ENCODE data around the gene SF3B5.
"Not testable (repeated sequence)": the region's sequence is repeated elsewhere in the genome, so short reads cannot be mapped to it uniquely, and the experiment has no call there.

The SF3B5 gene

DNA sequence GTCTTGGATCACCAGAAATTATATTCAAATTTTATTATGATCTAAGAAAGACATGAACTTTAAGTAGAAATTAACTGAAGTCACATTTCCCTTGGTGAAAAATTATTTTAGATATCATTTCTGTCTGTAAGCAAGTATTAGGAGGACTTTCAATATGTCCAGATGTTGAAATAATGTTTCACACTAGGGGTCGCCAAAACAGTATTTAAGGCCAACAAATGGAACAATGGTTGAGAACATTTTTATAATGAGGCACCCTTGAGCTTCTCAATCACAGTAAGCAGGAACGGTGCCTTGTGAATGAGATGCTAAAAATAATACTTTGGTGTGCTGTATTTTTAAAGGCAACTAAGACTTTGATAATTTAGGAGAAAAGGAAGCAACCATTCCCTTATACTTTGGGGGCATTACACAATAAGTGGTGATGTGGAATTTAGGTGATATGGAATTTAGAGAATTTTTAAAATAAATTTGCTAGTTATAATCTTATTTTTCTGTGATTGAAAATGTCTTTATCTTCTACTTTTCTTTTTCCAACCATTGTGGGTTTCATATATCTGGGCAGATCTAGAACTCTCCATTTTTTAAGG lies 9.6 kb upstream of the SF3B5 start:
- DNase-seq (ENCODE audit: low spot score) = peak; percentile 49

DNA sequence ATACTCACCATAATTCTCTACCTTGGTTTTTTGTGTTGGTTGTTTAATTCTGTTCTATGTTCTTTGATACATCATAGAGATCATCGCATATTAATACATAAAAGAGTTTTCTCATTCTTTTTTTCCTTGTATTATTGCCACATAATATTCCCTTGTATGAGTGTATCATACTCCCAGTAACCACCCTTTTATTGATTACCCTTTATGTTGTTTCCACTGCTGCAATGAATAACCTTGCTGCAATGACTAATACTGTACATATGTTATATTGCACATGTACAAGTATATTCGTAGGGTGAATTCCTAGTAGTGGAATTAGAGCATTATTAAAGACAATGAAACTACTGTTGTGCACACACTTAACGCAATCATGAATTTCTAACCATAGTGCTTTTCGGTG lies 9.1 kb upstream of the SF3B5 start:
- DNase-seq (ENCODE audit: low spot score) = no peak

DNA sequence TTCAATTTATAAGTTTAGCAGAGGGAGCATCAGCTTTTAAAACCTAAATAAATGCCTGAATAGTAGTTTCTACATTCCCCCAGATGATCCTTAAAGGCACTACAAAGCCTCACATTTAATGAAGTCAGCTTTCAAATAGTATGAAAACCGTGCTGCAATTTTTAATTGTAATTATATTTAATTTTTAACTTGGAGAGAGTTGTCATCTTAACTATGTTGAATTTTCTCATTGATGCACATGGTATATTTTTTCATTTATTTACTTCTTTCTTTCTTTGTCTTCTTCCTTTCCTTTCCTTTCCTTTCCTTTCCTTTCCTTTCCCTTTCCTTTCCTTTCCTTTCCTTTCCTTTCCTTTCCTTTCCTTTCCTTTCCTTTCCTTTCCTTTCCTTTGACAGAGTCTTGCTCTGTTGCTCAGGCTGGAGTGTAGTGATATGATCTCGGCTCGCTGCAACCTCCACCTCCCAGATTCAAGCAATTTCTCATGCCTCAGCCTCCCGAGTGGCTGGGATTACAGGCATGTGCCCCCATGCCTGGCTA lies 7.7 kb upstream of the SF3B5 start:
- DNase-seq (ENCODE audit: low spot score) = no peak

DNA sequence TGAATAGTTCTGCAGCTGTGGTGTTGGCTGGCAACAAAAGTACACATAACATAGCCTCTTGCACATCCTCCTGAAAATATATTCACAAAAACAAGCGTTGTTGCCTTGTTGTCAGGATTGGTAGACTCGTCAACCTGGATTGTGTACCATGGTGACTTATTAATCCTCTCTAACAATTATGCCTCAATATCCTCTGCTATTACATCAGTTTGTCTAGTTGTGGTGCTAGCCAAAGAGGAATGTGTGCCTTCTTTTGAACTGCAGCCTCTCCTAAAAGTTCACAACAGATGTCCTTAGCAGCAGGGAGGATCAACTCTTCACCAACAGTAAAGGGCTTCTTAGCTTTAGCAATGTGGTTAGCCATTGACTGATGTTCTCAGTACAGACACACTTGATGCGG lies 3.6 kb upstream of the SF3B5 start:
- no peak for DNase-seq (ENCODE audit: low spot score)

DNA sequence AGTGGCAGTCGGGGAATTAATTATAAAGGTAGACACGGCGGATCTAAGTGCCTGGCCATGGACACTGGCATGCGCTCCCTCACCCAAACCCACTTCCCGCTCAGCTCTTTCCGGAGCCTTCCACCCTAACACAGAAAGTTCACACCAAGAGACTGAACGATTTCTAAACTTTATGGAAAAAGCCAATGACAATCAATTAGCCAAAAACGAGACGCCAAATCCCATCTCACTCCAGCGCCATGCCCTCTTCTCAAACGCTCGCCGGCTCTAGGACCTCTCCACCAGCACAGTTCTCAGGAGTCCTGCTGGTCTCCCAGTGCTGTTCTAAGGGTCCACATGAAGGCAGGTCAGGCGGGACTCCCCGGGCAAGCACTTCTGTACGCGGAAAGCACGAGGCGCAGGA lies 641 bp downstream of the SF3B5 start:
- DNase-seq (ENCODE audit: low spot score) = no peak

DNA sequence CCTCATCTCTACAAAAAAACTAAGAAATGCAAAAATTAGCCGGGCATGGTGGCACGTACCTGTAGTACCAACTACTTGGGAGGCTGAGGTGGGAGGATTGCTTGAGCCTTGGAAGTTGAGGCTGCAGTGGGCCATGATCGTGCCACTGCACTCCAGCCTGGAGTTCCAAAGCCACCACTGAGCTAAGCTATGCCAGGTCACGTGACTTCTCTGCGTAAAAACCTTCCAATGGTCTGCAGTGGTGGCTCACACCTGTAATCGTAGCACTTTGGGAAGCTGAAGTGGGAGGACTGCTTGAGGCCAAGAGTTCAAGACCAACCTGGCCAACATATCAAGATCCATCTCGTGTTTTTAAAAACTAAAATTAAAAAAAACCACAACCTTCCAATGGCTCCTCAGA lies 1.7 kb downstream of the SF3B5 start:
- DNase-seq (ENCODE audit: low spot score) = no peak

DNA sequence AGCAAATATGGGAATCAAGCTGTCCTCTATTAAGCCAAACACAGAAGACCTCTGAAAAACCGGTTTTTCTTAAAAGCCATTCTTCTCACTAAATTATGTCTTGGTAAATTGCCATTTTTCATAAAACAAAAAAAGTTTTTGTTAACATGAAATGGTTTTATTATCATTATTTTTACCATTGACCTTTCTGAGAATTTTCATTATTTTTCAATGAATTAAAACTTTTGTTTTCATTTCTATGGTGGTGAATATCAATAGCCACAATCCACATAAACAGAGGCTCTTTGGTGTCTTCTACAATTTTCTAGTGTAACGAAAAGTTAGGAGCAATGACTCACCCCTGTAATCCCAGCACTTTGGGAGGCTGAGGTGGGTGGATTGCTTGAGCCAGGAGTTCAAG lies 2.1 kb downstream of the SF3B5 start:
- DNase-seq (ENCODE audit: low spot score) = no peak

- no peak for DNase-seq (ENCODE audit: low spot score)
These were observed 5.0 kb downstream of the SF3B5 start for GRCh38 chr6:144090384-144090783.

DNA sequence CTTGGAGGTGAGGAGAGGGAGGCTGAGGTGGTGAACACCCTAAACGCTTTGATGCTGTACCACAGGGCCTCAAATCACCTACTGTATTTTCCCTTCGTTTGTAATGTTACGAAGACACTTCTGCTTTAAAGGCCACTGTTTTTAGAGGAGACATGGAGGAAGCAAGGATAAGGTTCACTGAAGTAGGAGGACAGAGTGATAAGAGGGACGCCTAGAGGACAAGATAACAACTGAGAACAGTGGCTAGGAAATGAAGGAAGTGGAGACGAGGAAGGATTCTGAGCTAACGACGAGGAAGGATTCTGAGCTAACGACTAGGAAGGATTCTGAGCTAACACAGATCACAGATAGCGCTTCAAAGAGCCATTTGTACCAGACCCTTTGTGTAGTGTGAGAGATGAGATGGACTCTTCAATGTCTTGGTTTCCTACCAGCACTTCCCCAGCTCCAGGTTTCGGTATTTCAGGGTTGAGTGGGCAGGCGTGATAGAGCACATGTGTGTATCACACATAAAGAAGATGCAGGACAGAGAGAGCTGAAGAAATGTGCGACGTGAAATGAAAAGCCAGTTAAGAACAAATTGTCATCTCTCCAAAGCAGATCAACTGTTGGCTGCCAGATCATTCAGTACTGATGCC lies 7.5 kb downstream of the SF3B5 start:
- no peak for DNase-seq (ENCODE audit: low spot score)

- no peak for DNase-seq (ENCODE audit: low spot score)
These were observed 8.4 kb downstream of the SF3B5 start for GRCh38 chr6:144086959-144087358.

GRCh38 chr6:144083172-144083571 lies 12.2 kb downstream of the SF3B5 start:
- no peak for DNase-seq (ENCODE audit: low spot score)

DNA sequence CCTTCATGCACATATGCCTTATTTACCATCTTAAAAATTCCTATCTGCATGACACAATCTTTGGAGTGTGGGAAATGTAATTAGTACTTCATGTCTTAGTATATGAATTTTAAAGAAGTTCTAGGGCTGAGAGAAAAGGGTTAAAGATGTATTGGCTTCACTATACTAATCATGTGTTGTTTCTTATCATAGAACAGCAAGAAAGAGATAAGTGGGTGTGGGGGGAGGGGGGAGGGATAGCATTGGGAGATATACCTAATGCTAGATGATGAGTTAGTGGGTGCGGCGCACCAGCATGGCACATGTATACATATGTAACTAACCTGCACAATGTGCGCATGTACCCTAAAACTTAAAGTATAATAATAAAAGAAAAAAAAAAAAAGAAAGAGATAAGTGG lies 13.0 kb downstream of the SF3B5 start:
- not testable (repeated sequence) for DNase-seq (ENCODE audit: low spot score)

DNA sequence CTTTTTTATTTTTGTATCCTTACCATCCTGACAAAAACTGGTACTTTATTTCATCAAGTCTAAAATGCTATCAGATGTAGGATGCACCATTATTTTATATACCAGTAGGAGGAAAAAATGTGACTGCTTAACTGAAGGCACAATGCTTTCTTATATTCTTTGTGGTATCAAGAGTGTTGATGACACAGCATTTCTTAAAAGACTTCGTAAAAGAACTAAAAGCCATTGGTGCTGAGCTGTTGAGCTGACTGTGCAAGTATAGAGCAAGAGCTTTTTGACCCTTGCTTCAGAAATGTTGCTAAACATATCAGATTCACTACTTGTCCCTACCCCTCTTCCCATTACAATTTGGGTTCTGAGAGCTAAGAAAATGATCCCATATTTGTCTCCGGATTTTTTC lies 17.5 kb downstream of the SF3B5 start:
- no peak for DNase-seq (ENCODE audit: low spot score)

- no peak for DNase-seq (ENCODE audit: low spot score)
These were observed 19.5 kb downstream of the SF3B5 start for GRCh38 chr6:144075875-144076274.

GRCh38 chr6:144075187-144075586 lies 20.2 kb downstream of the SF3B5 start:
- DNase-seq (ENCODE audit: low spot score) = no peak

DNA sequence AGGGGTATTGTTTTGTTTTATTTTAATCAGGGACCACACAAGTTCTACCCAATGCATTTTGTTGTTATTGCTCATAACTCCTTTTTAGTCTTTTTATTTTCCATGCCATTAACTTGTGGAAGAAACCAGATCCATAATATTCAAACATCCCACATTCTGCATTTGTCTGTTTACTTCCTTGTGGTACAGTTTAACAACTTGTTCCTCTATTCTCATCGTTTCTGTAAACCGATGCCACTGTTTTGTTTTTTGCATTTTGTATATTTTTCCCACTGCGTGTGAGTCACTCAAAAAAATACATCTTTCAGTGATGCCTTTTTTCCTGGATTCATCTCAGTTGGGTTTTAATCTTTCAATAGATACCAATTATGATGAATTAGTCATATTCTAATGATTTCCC lies 22.3 kb downstream of the SF3B5 start:
- no peak for DNase-seq (ENCODE audit: low spot score)

GRCh38 chr6:144069506-144069905 lies 25.9 kb downstream of the SF3B5 start:
- DNase-seq (ENCODE audit: low spot score) = no peak

DNA sequence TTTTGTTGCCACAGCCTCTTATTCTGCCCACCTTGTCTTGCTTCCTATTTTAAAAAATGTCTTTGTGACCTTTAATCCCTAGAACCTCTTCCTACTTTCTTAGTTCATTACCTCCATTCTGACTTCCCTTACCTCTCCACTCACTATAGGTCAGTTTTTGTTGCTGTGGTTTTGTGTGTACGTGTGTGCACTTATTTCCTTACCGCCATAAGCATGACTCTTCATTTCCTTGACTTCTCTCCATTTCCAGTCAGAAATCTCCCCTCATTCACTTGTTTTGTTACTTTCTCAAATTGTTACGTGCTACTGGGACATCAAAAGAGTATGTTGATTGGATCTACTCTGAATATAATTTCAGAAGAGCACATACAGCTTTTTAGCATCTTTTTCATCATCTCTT lies 26.6 kb downstream of the SF3B5 start:
- no peak for DNase-seq (ENCODE audit: low spot score)

- DNase-seq (ENCODE audit: low spot score) = no peak
These were observed 28.5 kb downstream of the SF3B5 start for GRCh38 chr6:144066741-144067484.

DNA sequence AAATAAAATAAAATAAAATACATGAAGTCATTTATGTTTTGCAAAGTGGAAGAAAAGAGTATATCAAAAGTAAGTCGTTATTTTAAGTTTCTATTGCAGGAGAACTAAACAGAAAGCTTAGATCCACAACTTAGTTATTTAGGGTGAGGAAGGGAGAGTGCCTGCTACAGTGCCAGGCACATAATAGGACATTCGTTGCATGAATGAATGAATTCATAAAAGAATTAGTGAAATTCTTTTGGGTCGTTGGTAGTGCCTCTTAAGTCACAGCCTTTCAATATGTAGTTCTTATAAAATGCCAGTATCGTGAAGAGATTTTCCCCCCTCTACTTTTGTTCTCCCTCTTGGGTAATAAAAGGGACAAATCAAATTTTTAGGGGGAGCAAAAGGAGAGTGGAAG lies 29.1 kb downstream of the SF3B5 start:
- DNase-seq (ENCODE audit: low spot score) = no peak

- DNase-seq (ENCODE audit: low spot score) = no peak
These were observed 30.1 kb downstream of the SF3B5 start for GRCh38 chr6:144065213-144065660.

- DNase-seq (ENCODE audit: low spot score) = peak; percentile 27
These were observed 30.8 kb downstream of the SF3B5 start for GRCh38 chr6:144064402-144065212.
